ENCODE data around the gene UVSSA. TPM values are rescaled to one million over a fixed set of nuclear protein-coding genes. Genes with fewer than 3 reads are reported as not detected.

UVSSA gene
- total RNA-seq, 1 experiment from 2014 or later, result 26.3 TPM

DNA sequence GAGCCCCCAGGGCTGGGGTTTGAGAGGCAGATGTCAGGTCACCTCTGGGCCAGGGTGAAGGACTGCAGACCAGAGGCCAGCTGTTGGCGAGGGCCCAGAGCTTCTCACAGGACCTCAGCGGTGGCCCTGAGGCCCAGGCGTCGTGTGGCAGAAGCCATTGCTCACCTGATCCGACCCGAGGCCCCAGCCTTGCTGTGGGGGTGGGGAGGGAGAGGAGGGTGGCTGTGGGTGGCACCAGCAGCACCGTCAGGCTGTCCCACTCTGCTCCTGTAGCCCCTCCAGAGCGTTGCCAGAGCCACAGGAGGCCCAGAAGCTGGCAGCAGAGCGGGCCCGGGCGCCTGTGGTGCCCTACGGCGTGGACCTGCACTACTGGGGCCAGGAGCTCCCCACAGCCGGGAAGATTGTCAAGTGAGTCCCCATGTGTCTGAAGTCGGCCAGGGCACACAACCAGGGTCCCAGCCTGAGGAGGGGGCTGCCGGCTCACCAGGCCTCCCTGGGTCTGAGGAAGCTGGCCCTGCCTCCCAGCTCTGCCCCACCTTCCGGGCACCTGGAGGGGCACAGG, 28.8 kb downstream of the UVSSA start:
- H3K27ac Mint-ChIP-seq (ENCODE audit: unreplicated experiment), result no peak overlapping the region
- CTCF ChIA-PET, result no interaction called here
- no TSS peak for BruUV-seq (replicated peaks)
- intact Hi-C loops (cut with micrococcal nuclease; ENCODE audit: unreplicated experiment), result no loop called here
- Histone ChIP-seq H3K4me1 (no peaks in the 10 kb centered on the region), H3K4me3 (ENCODE audit: low read depth, low read length) (no peak overlapping the region), H3K9me3 (no peaks in the 10 kb centered on the region), H3K27me3 (replicated peaks; ENCODE audit: control insufficient read depth, insufficient read depth, low read length) (no peaks in the 10 kb centered on the region), H3K36me3 (ENCODE audit: control insufficient read depth, insufficient read depth, low read length) (no peaks in the 10 kb centered on the region)
- peak in 1 of 2 experiments; percentile 14 for DNase-seq
- H3K4me1 Mint-ChIP-seq (ENCODE audit: low read depth, unreplicated experiment), result peaks cover 4% of the 10 kb centered on the region
- no peaks in the 10 kb centered on the region for H3K9me3 Mint-ChIP-seq (ENCODE audit: unreplicated experiment)
- H3K36me3 Mint-ChIP-seq (ENCODE audit: insufficient read depth, unreplicated experiment), result peaks cover 14% of the 10 kb centered on the region
- POLR2A ChIA-PET, result no interaction called here
- TF ChIP-seq, protein P1, sequence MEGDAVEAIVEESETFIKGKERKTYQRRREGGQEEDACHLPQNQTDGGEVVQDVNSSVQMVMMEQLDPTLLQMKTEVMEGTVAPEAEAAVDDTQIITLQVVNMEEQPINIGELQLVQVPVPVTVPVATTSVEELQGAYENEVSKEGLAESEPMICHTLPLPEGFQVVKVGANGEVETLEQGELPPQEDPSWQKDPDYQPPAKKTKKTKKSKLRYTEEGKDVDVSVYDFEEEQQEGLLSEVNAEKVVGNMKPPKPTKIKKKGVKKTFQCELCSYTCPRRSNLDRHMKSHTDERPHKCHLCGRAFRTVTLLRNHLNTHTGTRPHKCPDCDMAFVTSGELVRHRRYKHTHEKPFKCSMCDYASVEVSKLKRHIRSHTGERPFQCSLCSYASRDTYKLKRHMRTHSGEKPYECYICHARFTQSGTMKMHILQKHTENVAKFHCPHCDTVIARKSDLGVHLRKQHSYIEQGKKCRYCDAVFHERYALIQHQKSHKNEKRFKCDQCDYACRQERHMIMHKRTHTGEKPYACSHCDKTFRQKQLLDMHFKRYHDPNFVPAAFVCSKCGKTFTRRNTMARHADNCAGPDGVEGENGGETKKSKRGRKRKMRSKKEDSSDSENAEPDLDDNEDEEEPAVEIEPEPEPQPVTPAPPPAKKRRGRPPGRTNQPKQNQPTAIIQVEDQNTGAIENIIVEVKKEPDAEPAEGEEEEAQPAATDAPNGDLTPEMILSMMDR (IDR thresholded peaks at IDR 0.05; ENCODE audit: insufficient read depth in 1 of 2, low read depth in 1 of 2, low read length in 1 of 2, severe bottlenecking in 1 of 2, unreplicated experiment in 1 of 2), result no peak
- H3K27me3 Mint-ChIP-seq (ENCODE audit: insufficient read depth, unreplicated experiment), result no peaks in the 10 kb centered on the region
- H3K4me3 Mint-ChIP-seq (ENCODE audit: unreplicated experiment), result no peak overlapping the region

DNA sequence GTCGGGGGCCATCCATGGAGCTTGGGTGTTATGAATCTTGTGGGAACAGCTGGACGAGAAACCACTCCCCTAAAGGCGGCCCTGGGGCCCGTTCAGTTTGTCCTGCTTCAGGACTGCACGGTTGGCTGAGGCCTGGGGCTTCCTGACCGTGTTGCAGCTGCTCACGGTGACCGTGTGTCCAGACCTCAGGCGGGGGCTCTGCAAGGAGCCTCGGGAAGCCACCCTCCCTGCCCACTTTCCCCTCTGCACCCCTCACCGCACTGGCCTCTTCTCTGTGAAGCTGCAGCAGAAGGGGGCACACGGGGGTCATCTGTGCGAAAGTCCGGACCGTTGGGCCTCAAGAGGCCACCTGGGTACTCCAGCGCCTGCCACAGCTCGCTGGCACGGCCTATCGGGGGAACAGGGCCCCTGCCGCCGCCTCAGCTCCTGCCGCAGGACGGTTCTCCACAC, 29.4 kb downstream of the UVSSA start:
- TF ChIP-seq, protein P1 (IDR thresholded peaks at IDR 0.05; ENCODE audit: insufficient read depth in 1 of 2, low read depth in 1 of 2, low read length in 1 of 2, severe bottlenecking in 1 of 2, unreplicated experiment in 1 of 2), result no peak
- ChIA-PET CTCF (no interaction called here), POLR2A (no interaction called here)
- peaks cover 8% of the 10 kb centered on the region for H3K36me3 Mint-ChIP-seq (ENCODE audit: insufficient read depth, unreplicated experiment)
- H3K9me3 ChIP-seq, result no peaks in the 10 kb centered on the region
- H3K4me1 ChIP-seq, result no peaks in the 10 kb centered on the region
- H3K27ac Mint-ChIP-seq (ENCODE audit: unreplicated experiment), result no peak overlapping the region
- H3K4me3 ChIP-seq (ENCODE audit: low read depth, low read length), result no peak overlapping the region
- no peaks in the 10 kb centered on the region for H3K4me1 Mint-ChIP-seq (ENCODE audit: low read depth, unreplicated experiment)
- no peak overlapping the region for H3K4me3 Mint-ChIP-seq (ENCODE audit: unreplicated experiment)
- no peaks in the 10 kb centered on the region for H3K36me3 ChIP-seq (ENCODE audit: control insufficient read depth, insufficient read depth, low read length)
- peak in 1 of 2 experiments; percentile 14 for DNase-seq
- no TSS peak for BruUV-seq (replicated peaks)
- no peaks in the 10 kb centered on the region for H3K27me3 ChIP-seq (replicated peaks; ENCODE audit: control insufficient read depth, insufficient read depth, low read length)
- no peaks in the 10 kb centered on the region for H3K9me3 Mint-ChIP-seq (ENCODE audit: unreplicated experiment)
- no peaks in the 10 kb centered on the region for H3K27me3 Mint-ChIP-seq (ENCODE audit: insufficient read depth, unreplicated experiment)
- intact Hi-C loops (cut with micrococcal nuclease; ENCODE audit: unreplicated experiment), result no loop called here

DNA sequence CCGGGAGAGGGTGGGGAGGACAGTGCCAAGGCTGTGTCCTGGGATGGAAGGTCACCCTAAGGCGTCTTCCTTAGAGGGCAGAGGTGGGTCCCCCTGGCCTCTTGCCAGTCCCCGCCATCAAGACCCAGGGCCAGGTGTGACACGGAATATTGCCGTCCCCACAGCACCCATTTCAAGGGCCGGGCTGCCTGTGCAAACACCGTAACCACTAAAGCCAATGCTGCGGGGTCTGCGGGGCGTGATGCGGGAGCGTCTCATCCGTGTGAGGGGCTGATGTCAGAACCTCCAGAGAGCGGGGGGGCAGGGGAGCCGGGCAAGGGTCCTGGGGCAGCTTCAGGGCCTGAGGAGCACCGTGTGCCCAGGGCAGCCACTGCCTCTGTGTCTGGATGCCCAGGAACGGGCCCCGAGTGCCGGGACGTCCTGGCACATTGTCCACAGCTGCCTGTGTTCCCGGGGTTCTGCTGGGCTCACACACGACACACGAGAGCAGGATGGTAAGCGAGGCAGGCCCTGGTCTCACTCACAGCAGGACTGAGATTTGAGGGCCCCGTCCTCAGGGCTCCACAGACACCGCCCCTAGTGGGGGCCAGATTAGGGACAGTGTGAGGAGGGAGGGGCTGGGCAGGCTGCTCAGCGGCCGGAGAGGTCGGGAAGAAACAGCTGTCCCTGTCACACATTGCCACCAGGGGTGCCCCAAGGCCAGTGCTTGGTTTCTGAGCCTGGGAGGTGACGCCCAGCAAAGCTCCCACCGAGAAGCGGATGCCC, 30.0 kb downstream of the UVSSA start:
- no peaks in the 10 kb centered on the region for H3K9me3 ChIP-seq
- H3K4me1 ChIP-seq, result no peaks in the 10 kb centered on the region
- DNase-seq, result peak in 1 of 2 experiments; percentile 26
- no peak overlapping the region for H3K27ac Mint-ChIP-seq (ENCODE audit: unreplicated experiment)
- no peak overlapping the region for H3K4me3 ChIP-seq (ENCODE audit: low read depth, low read length)
- no TSS peak for BruUV-seq (replicated peaks)
- TF ChIP-seq, protein P1 (IDR thresholded peaks at IDR 0.05; ENCODE audit: insufficient read depth in 1 of 2, low read depth in 1 of 2, low read length in 1 of 2, severe bottlenecking in 1 of 2, unreplicated experiment in 1 of 2), result peak in 1 of 2 experiments; percentile 23
- H3K27me3 Mint-ChIP-seq (ENCODE audit: insufficient read depth, unreplicated experiment), result no peaks in the 10 kb centered on the region
- ChIA-PET CTCF (no interaction called here), POLR2A (no interaction called here)
- intact Hi-C loops (cut with micrococcal nuclease; ENCODE audit: unreplicated experiment), result no loop called here
- no peak overlapping the region for H3K4me3 Mint-ChIP-seq (ENCODE audit: unreplicated experiment)
- H3K36me3 ChIP-seq (ENCODE audit: control insufficient read depth, insufficient read depth, low read length), result no peaks in the 10 kb centered on the region
- H3K9me3 Mint-ChIP-seq (ENCODE audit: unreplicated experiment), result no peaks in the 10 kb centered on the region
- peaks cover 4% of the 10 kb centered on the region for H3K36me3 Mint-ChIP-seq (ENCODE audit: insufficient read depth, unreplicated experiment)
- H3K27me3 ChIP-seq (replicated peaks; ENCODE audit: control insufficient read depth, insufficient read depth, low read length), result no peaks in the 10 kb centered on the region
- H3K4me1 Mint-ChIP-seq (ENCODE audit: low read depth, unreplicated experiment), result no peaks in the 10 kb centered on the region
